Liver (tissue), 9 donors: ENCODE results near the gene S100A2. TPM values are rescaled to one million over a fixed set of nuclear protein-coding genes. Genes with fewer than 3 reads are reported as not detected.
A peak's percentile ranks its signal among the peaks of the same experiment; 100 is the strongest.

Experiments
- DNase-seq: peaks from one replicate; pipeline ENCODE4 v3.0.0-alpha.2; 2017; ENCODE audit warnings: low spot score
- H3K27ac ChIP-seq, 2 donors: one replicate each; pipeline ENCODE4 v1.7.0; 2013; ENCODE audit warnings: inconsistent platforms in 2 of 2, low read length in 2 of 2, control low read depth in 1 of 2, low read depth in 1 of 2, mild to moderate bottlenecking in 1 of 2
- H3K27me3 ChIP-seq, 4 donors: one replicate each; pipeline versions ENCODE4 v1.6.1 to v1.7.0; 2013; ENCODE audit warnings: low read length in 3 of 4, inconsistent platforms in 1 of 4, mild to moderate bottlenecking in 1 of 4, moderate library complexity in 1 of 4; ENCODE audit not compliant: control insufficient read depth in 4 of 4, insufficient read depth in 4 of 4
- H3K36me3 ChIP-seq, 4 donors: one replicate each; pipeline versions ENCODE4 v1.6.1 to v1.7.0; 2013; ENCODE audit warnings: low read length in 3 of 4, mild to moderate bottlenecking in 3 of 4, low read depth in 1 of 4, moderate library complexity in 1 of 4; ENCODE audit not compliant: control insufficient read depth in 4 of 4, insufficient read depth in 3 of 4
- H3K4me1 ChIP-seq, 4 donors: one replicate each; pipeline versions ENCODE4 v1.6.1 to v1.7.0; 2013; ENCODE audit warnings: low read length in 3 of 4, mild to moderate bottlenecking in 3 of 4, moderate library complexity in 1 of 4; ENCODE audit not compliant: control insufficient read depth in 4 of 4, insufficient read depth in 4 of 4
- H3K4me3 ChIP-seq, 3 donors: one replicate each; pipeline versions ENCODE4 v1.6.1 to v1.7.0; 2013; ENCODE audit warnings: low read length in 3 of 3, control low read depth in 1 of 3, low read depth in 1 of 3, mild to moderate bottlenecking in 1 of 3
- H3K9ac ChIP-seq, 2 donors: one replicate each; pipeline ENCODE4 v1.7.0; 2013; ENCODE audit warnings: low read length in 2 of 2, mild to moderate bottlenecking in 2 of 2, moderate library complexity in 2 of 2, control low read depth in 1 of 2, low read depth in 1 of 2
- H3K9me3 ChIP-seq, 4 donors: one replicate each; pipeline versions ENCODE4 v1.6.1 to v1.7.0; 2013; ENCODE audit warnings: low read length in 3 of 4; ENCODE audit not compliant: control insufficient read depth in 4 of 4
- CTCF ChIP-seq: fragments of 150-350 bp; IDR thresholded peaks from 2 replicates; pipeline ENCODE4 v1.5.1; 2017; ENCODE audit warnings: improper control_type of control experiment, low read depth, low read length; ENCODE audit not compliant: missing input control
- EGR1 ChIP-seq, 2 donors: IDR thresholded peaks; 2 replicates each; pipeline ENCODE4 v1.6.1; 2016 to 2018; ENCODE audit warnings: antibody characterized with exemption in 2 of 2, low read depth in 2 of 2
- FOXA1 ChIP-seq: IDR thresholded peaks from 2 replicates; pipeline ENCODE4 v1.6.1; 2016; ENCODE audit warnings: antibody characterized with exemption
- FOXA2 ChIP-seq: IDR thresholded peaks from 2 replicates; pipeline ENCODE4 v1.6.1; 2016; ENCODE audit warnings: antibody characterized with exemption
- GABPA ChIP-seq, 2 donors: IDR thresholded peaks in 1 of 2; conservative IDR thresholded peaks in 1 of 2; 2 replicates each; pipeline ENCODE4 v1.6.1; 2016; ENCODE audit warnings: antibody characterized with exemption in 2 of 2, mild to moderate bottlenecking in 1 of 2, moderate library complexity in 1 of 2
- HNF4A ChIP-seq, 2 donors: conservative IDR thresholded peaks; 2 replicates each; pipeline ENCODE4 v1.6.1; 2016; ENCODE audit warnings: antibody characterized with exemption in 2 of 2, mild to moderate bottlenecking in 2 of 2
- HNF4G ChIP-seq: IDR thresholded peaks from 2 replicates; pipeline ENCODE4 v1.6.1; 2016; ENCODE audit warnings: antibody characterized with exemption
- JUND ChIP-seq, 2 donors: IDR thresholded peaks; 2 replicates each; pipeline ENCODE4 v1.6.1; 2016; ENCODE audit warnings: antibody characterized with exemption in 2 of 2
- MAX ChIP-seq: IDR thresholded peaks from 2 replicates; pipeline ENCODE4 v1.6.1; 2016; ENCODE audit warnings: antibody characterized with exemption
- RAD21 ChIP-seq, 2 donors: IDR thresholded peaks; 2 replicates each; pipeline ENCODE4 v1.6.1; 2016; ENCODE audit warnings: antibody characterized with exemption in 2 of 2, mild to moderate bottlenecking in 2 of 2
- RXRA ChIP-seq, 2 donors: IDR thresholded peaks; 2 replicates each; pipeline ENCODE4 v1.6.1; 2017 to 2018; ENCODE audit warnings: antibody characterized with exemption in 2 of 2, mild to moderate bottlenecking in 1 of 2
- SP1 ChIP-seq: IDR thresholded peaks from 2 replicates; pipeline ENCODE4 v1.6.1; 2018; ENCODE audit warnings: antibody characterized with exemption, mild to moderate bottlenecking
- TAF1 ChIP-seq: conservative IDR thresholded peaks from 2 replicates; pipeline ENCODE4 v1.6.1; 2016; ENCODE audit warnings: antibody characterized with exemption, mild to moderate bottlenecking
- YY1 ChIP-seq: IDR thresholded peaks from 2 replicates; pipeline ENCODE4 v1.6.1; 2016; ENCODE audit warnings: antibody characterized with exemption, mild to moderate bottlenecking
- WGBS: extraction: QIAGEN DNeasy Blood & Tissue Kit; methylation state at CpG from one replicate; pipeline ENCODE4 v1.1.7; 2013; 5-methylcytosine and 5-hydroxymethylcytosine counted together
- polyA plus RNA-seq, 2 donors: library from polyadenylated mRNA; stranded (reverse) in 1 of 2; unstranded in 1 of 2; fragments of 200-250 nt in 1 of 2; fragments of >200 nt in 1 of 2; fragmentation: Nextera tagmentation in 1 of 2; extraction: Ambion mirVana in 1 of 2; gene quantifications; one replicate each; pipeline versions ENCODE4 v1.2.1 to v1.2.3, GENCODE V29; 2013 to 2015
- total RNA-seq, 2 donors: library from RNA; depleted of rRNA; stranded (reverse); fragments of >200 nt; gene quantifications; one replicate each; pipeline ENCODE4 v1.2.3, GENCODE V29; 2014
- TF ChIP-seq, protein P1 (sequence below): IDR thresholded peaks from 2 replicates; pipeline ENCODE4 v1.6.1; 2016; ENCODE audit warnings: antibody characterized with exemption, mild to moderate bottlenecking
- TF ChIP-seq, protein P2 (sequence below): IDR thresholded peaks from 2 replicates; pipeline ENCODE4 v1.6.1; 2016; ENCODE audit warnings: antibody characterized with exemption
- TF ChIP-seq, protein P3 (sequence below): IDR thresholded peaks from 2 replicates; pipeline ENCODE4 v1.6.1; 2016; ENCODE audit warnings: antibody characterized with exemption
- donor health status: healthy.
- donor health status: healthy.
- donor health status: healthy.
- donor health status: healthy.
- donor health status: healthy.

S100A2 gene
- total and polyA plus RNA-seq, 4 donors: 0.22 to 0.67 TPM; not detected in 2

- peaks cover 0 to 10% (median 5%) of the 10 kb centered on the region in 4 donors for H3K36me3 ChIP-seq
- no peak overlapping the region for H3K9ac ChIP-seq
- H3K9me3 ChIP-seq: no peaks in the 10 kb centered on the region
- whole genome bisulfite sequencing: 76% methylated on average over 4 of the region's 4 CpGs
- H3K27ac ChIP-seq: peak overlapping the region; percentile 94 to 99
- DNase-seq: no peak
- peaks cover 12 to 42% (median 31%) of the 10 kb centered on the region in 4 donors for H3K4me1 ChIP-seq
- H3K4me3 ChIP-seq: no peak overlapping the region
- no peaks in the 10 kb centered on the region for H3K27me3 ChIP-seq
- TF ChIP-seq HNF4G (no peak), FOXA2 (no peak), EGR1 (IDR thresholded peaks at IDR 0.05; ENCODE audit: low read depth in 2 of 2) (no peak), TAF1 (no peak), SP1 (no peak), YY1 (no peak), RXRA (IDR thresholded peaks at IDR 0.05) (no peak), MAX (no peak), FOXA1 (no peak), RAD21 (IDR thresholded peaks at IDR 0.05) (no peak), GABPA (IDR thresholded peaks at IDR 0.05 in 1 of 2, conservative IDR thresholded peaks at IDR 0.05 in 1 of 2) (no peak), HNF4A (conservative IDR thresholded peaks at IDR 0.05) (no peak)
- TF ChIP-seq, protein P1, sequence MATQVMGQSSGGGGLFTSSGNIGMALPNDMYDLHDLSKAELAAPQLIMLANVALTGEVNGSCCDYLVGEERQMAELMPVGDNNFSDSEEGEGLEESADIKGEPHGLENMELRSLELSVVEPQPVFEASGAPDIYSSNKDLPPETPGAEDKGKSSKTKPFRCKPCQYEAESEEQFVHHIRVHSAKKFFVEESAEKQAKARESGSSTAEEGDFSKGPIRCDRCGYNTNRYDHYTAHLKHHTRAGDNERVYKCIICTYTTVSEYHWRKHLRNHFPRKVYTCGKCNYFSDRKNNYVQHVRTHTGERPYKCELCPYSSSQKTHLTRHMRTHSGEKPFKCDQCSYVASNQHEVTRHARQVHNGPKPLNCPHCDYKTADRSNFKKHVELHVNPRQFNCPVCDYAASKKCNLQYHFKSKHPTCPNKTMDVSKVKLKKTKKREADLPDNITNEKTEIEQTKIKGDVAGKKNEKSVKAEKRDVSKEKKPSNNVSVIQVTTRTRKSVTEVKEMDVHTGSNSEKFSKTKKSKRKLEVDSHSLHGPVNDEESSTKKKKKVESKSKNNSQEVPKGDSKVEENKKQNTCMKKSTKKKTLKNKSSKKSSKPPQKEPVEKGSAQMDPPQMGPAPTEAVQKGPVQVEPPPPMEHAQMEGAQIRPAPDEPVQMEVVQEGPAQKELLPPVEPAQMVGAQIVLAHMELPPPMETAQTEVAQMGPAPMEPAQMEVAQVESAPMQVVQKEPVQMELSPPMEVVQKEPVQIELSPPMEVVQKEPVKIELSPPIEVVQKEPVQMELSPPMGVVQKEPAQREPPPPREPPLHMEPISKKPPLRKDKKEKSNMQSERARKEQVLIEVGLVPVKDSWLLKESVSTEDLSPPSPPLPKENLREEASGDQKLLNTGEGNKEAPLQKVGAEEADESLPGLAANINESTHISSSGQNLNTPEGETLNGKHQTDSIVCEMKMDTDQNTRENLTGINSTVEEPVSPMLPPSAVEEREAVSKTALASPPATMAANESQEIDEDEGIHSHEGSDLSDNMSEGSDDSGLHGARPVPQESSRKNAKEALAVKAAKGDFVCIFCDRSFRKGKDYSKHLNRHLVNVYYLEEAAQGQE: no peak
- TF ChIP-seq, protein P2, sequence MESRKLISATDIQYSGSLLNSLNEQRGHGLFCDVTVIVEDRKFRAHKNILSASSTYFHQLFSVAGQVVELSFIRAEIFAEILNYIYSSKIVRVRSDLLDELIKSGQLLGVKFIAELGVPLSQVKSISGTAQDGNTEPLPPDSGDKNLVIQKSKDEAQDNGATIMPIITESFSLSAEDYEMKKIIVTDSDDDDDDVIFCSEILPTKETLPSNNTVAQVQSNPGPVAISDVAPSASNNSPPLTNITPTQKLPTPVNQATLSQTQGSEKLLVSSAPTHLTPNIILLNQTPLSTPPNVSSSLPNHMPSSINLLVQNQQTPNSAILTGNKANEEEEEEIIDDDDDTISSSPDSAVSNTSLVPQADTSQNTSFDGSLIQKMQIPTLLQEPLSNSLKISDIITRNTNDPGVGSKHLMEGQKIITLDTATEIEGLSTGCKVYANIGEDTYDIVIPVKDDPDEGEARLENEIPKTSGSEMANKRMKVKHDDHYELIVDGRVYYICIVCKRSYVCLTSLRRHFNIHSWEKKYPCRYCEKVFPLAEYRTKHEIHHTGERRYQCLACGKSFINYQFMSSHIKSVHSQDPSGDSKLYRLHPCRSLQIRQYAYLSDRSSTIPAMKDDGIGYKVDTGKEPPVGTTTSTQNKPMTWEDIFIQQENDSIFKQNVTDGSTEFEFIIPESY: no peak
- TF ChIP-seq, protein P3, sequence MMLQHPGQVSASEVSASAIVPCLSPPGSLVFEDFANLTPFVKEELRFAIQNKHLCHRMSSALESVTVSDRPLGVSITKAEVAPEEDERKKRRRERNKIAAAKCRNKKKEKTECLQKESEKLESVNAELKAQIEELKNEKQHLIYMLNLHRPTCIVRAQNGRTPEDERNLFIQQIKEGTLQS: no peak
These were observed 44.7 kb upstream of the S100A2 start for GRCh38 chr1:153610334-153610733.

- Histone ChIP-seq H3K9me3 (no peaks in the 10 kb centered on the region), H3K4me1 (peaks cover 12 to 42% (median 31%) of the 10 kb centered on the region in 4 donors), H3K4me3 (no peak overlapping the region), H3K27ac (peak overlapping the region; percentile 94 to 99), H3K36me3 (peaks cover 0 to 10% (median 5%) of the 10 kb centered on the region in 4 donors), H3K9ac (peak overlapping the region in 1 of 2 donors; percentile 61), H3K27me3 (no peaks in the 10 kb centered on the region)
- no peak for DNase-seq
- 65% methylated on average over 6 of the region's 6 CpGs for WGBS
- TF ChIP-seq MAX (no peak), YY1 (no peak), HNF4A (conservative IDR thresholded peaks at IDR 0.05) (no peak), SP1 (no peak), FOXA2 (no peak), CTCF (no peak), EGR1 (IDR thresholded peaks at IDR 0.05; ENCODE audit: low read depth in 2 of 2) (no peak), HNF4G (no peak), JUND (IDR thresholded peaks at IDR 0.05) (no peak)
- TF ChIP-seq, protein P3: no peak
- TF ChIP-seq, protein P2: no peak
- TF ChIP-seq, protein P1: no peak
These were observed 43.9 kb upstream of the S100A2 start for GRCh38 chr1:153609585-153609907.
